GM21619 (cell line): ENCODE measurements around the gene EVL.
"Not testable (repeated sequence)": the region's sequence is repeated elsewhere in the genome, so short reads cannot be mapped to it uniquely, and the experiment has no call there.

Source experiments
- ATAC-seq: cut with Tn5 transposase; IDR thresholded peaks from one replicate; pipeline ENCODE4 v1.9.1; 2021; ENCODE audit not compliant: unreplicated experiment

The EVL gene

GRCh38 chr14:100144996-100145646 is 79.9 kb downstream of the EVL start:
- ATAC-seq: no peak

- ATAC-seq: no peak
These were observed 80.7 kb downstream of the EVL start for GRCh38 chr14:100145682-100146464.

- ATAC-seq: no peak
These were observed 81.4 kb downstream of the EVL start for GRCh38 chr14:100146531-100147091.

GRCh38 chr14:100147181-100147631 is 82.0 kb downstream of the EVL start:
- ATAC-seq: no peak

GRCh38 chr14:100147691-100148464 is 82.7 kb downstream of the EVL start:
- no peak for ATAC-seq

- no peak for ATAC-seq
These were observed 83.9 kb downstream of the EVL start for GRCh38 chr14:100148837-100149731.

- no peak for ATAC-seq
These were observed 84.8 kb downstream of the EVL start for GRCh38 chr14:100149851-100150611.

GRCh38 chr14:100150932-100151587 is 85.8 kb downstream of the EVL start:
- no peak for ATAC-seq

- ATAC-seq: no peak
These were observed 86.9 kb downstream of the EVL start for GRCh38 chr14:100152091-100152490.

GRCh38 chr14:100153560-100153959 is 88.3 kb downstream of the EVL start:
- no peak for ATAC-seq

GRCh38 chr14:100155049-100155621 is 89.9 kb downstream of the EVL start:
- ATAC-seq: no peak

- no peak for ATAC-seq
These were observed 90.8 kb downstream of the EVL start for GRCh38 chr14:100155756-100156616.

- no peak for ATAC-seq
These were observed 91.6 kb downstream of the EVL start for GRCh38 chr14:100156776-100157175.

GRCh38 chr14:100157548-100158232 is 92.5 kb downstream of the EVL start:
- not testable (repeated sequence) for ATAC-seq

- ATAC-seq: no peak
These were observed 93.4 kb downstream of the EVL start for GRCh38 chr14:100158566-100159093.

- ATAC-seq: peak; percentile 51
These were observed 94.1 kb downstream of the EVL start, which contains the start of gene DEGS2 for GRCh38 chr14:100159094-100159864. Gene DEGS2, minus strand, starts transcription at chr14:100159645. Its CDS starts 58 bp downstream, at chr14:100159587.
